Endothelial cell of umbilical vein (primary cell): ENCODE data around the gene CCDC14. TPM values are rescaled to one million over a fixed set of nuclear protein-coding genes. Genes with fewer than 3 reads are reported as not detected.

Experiments used
- BruUV-seq: library from RNA; stranded (reverse); fragments of 400-500 nt; replicated peaks from 2 replicates; lab custom pipeline; 2021; lab: Mats Ljungman, UMichigan
- CTCF ChIA-PET: fragments of 300-600, 350-600 bp; sonication (Branson Sonifier 250); formaldehyde crosslinking; loops from one replicate; lab custom pipeline; 2021; ENCODE audit warnings: antibody characterized with exemption, inconsistent platforms; lab: Charles Lee
- POLR2A ChIA-PET: fragments of 300-600, 350-600 bp; sonication (Branson Sonifier 250); formaldehyde crosslinking; loops from one replicate; lab custom pipeline; 2021; ENCODE audit warnings: antibody characterized with exemption, inconsistent platforms; lab: Charles Lee
- DNase-seq: peaks from one replicate; pipeline ENCODE4 v3.0.0-alpha.2; 2011; ENCODE audit warnings: low read depth, low spot score
- FAIRE-seq: peaks from 2 replicates; lab custom pipeline; 2011; peaks lifted over from hg19 to GRCh38; lab: Jason Lieb, UNC
- H2AFZ ChIP-seq: 2 replicates; pipeline ENCODE4 v1.6.0; 2012; ENCODE audit warnings: low read depth, low read length, control low read depth, inconsistent platforms
- H3K27ac ChIP-seq: 2 replicates; pipeline ENCODE4 v1.5.1; 2011; ENCODE audit warnings: low read depth, mild to moderate bottlenecking, control low read depth, low read length, moderate library complexity; ENCODE audit not compliant: insufficient read depth
- H3K27me3 ChIP-seq, 2 experiments: 2 replicates each; pipeline versions ENCODE4 v1.6.0 to v1.6.1; 2011; ENCODE audit warnings: low read length in 2 of 2, mixed read lengths in 1 of 2; ENCODE audit not compliant: control insufficient read depth in 2 of 2, insufficient read depth in 2 of 2
- H3K36me3 ChIP-seq, 2 experiments: 2 replicates in 1 of 2; 3 replicates in 1 of 2; pipeline ENCODE4 v1.5.1; 2011; ENCODE audit warnings: low read length in 2 of 2, mild to moderate bottlenecking in 1 of 2, moderate library complexity in 1 of 2; ENCODE audit not compliant: control insufficient read depth in 2 of 2, insufficient read depth in 2 of 2; ENCODE audit errors: extremely low read depth in 1 of 2
- H3K4me1 ChIP-seq: 3 replicates; pipeline ENCODE4 v1.5.1; 2011; ENCODE audit warnings: mild to moderate bottlenecking, low read length; ENCODE audit not compliant: control insufficient read depth, insufficient read depth; ENCODE audit errors: extremely low read depth
- H3K4me2 ChIP-seq: 2 replicates; pipeline ENCODE4 v1.6.1; 2011; ENCODE audit warnings: low read length, control low read depth, mixed read lengths; ENCODE audit not compliant: insufficient read depth
- H3K4me3 ChIP-seq, 3 experiments: fragments of 200-600 bp in 1 of 3; sonication (generic), shearing (Covaris generic) in 1 of 3; replicated peaks in 1 of 3; 2 replicates each; pipeline ENCODE4 v1.5.1; 2011 to 2016; ENCODE audit warnings: control low read depth in 3 of 3, low read length in 3 of 3, mild to moderate bottlenecking in 2 of 3, inconsistent platforms in 1 of 3, low read depth in 1 of 3, moderate library complexity in 1 of 3; ENCODE audit not compliant: insufficient read depth in 1 of 3
- H3K79me2 ChIP-seq: 2 replicates; pipeline ENCODE4 v1.6.0; 2012; ENCODE audit warnings: low read length, inconsistent platforms; ENCODE audit not compliant: control insufficient read depth, insufficient read depth
- H3K9ac ChIP-seq: replicated peaks from 2 replicates; pipeline ENCODE3; 2011; ENCODE audit warnings: low read length, control low read depth; ENCODE audit not compliant: insufficient read depth; ENCODE audit errors: extremely low read depth
- H3K9me1 ChIP-seq: replicated peaks from 3 replicates; pipeline ENCODE4 v1.6.0; 2011; ENCODE audit warnings: mild to moderate bottlenecking, low read length; ENCODE audit not compliant: control insufficient read depth, insufficient read depth; ENCODE audit errors: extremely low read depth
- H3K9me3 ChIP-seq: replicated peaks from 2 replicates; pipeline ENCODE4 v1.5.1; 2012; ENCODE audit warnings: low read length, inconsistent platforms; ENCODE audit not compliant: control insufficient read depth, insufficient read depth
- H4K20me1 ChIP-seq: replicated peaks from 2 replicates; pipeline ENCODE3; 2011; ENCODE audit warnings: mild to moderate bottlenecking, low read length; ENCODE audit not compliant: control insufficient read depth, insufficient read depth; ENCODE audit errors: extremely low read depth
- EZH2 ChIP-seq: IDR thresholded peaks from 2 replicates; pipeline ENCODE4 v1.6.1; 2012; ENCODE audit warnings: borderline replicate concordance, low read depth, mild to moderate bottlenecking, moderate library complexity, low read length, inconsistent platforms; ENCODE audit not compliant: severe bottlenecking
- FOS ChIP-seq: IDR thresholded peaks from 2 replicates; pipeline ENCODE4 v1.6.1; 2011; ENCODE audit warnings: mild to moderate bottlenecking, low read length, moderate library complexity, borderline replicate concordance; ENCODE audit not compliant: insufficient read depth
- GATA2 ChIP-seq: IDR thresholded peaks from 2 replicates; pipeline ENCODE4 v1.7.0; 2011; ENCODE audit warnings: low read depth, mild to moderate bottlenecking, moderate library complexity, mixed read lengths, low read length; ENCODE audit not compliant: insufficient read length, insufficient read depth
- JUN ChIP-seq: IDR thresholded peaks from 2 replicates; pipeline ENCODE4 v1.6.1; 2011; ENCODE audit warnings: borderline replicate concordance, low read depth; ENCODE audit not compliant: insufficient read length, insufficient read depth
- MYC ChIP-seq: IDR thresholded peaks from one replicate; pipeline ENCODE4 v1.6.1; 2011; ENCODE audit warnings: mild to moderate bottlenecking, low read depth, low read length
- POLR2A ChIP-seq: IDR thresholded peaks from 2 replicates; pipeline ENCODE4 v1.6.1; 2012; ENCODE audit warnings: low read depth, mild to moderate bottlenecking, control low read depth, low read length
- POLR2AphosphoS5 ChIP-seq: IDR thresholded peaks from 2 replicates; pipeline ENCODE4 v1.6.1; 2012; ENCODE audit warnings: low read depth, mild to moderate bottlenecking, control low read depth, low read length, moderate library complexity; ENCODE audit not compliant: insufficient read depth
- dilution Hi-C: fragments of 300-500 bp; cut with MboI; formaldehyde crosslinking; loops from one replicate; pipeline ENCODE4 v1.15.0; 2019; ENCODE audit warnings: low sequenced_read_pairs; ENCODE audit not compliant: extremely low pct_ligation_motif_present
- intact Hi-C: fragments of 100-400 bp; cut with micrococcal nuclease; formaldehyde crosslinking; loops from one replicate; pipeline ENCODE4 v1.10.0; 2022
- polyA plus RNA-seq, 4 experiments: library from polyadenylated mRNA; depleted of rRNA in 3 of 4; stranded (reverse) in 3 of 4; unstranded in 1 of 4; fragments of >200 nt; gene quantifications; 2 replicates each; pipeline versions ENCODE4 v1.2.1 to v1.2.3, GENCODE V29; 2011 to 2012; ENCODE audit warnings: missing spikeins in 1 of 4
- total RNA-seq: library from RNA; stranded (reverse); gene quantifications from 2 replicates; pipeline ENCODE4 v1.2.3, GENCODE V29; 2021
- TF ChIP-seq, protein P1 (sequence below), 2 donors: IDR thresholded peaks; 1 replicate in 1 of 2; 2 replicates in 1 of 2; pipeline ENCODE4 v1.5.1; 2011; ENCODE audit warnings: low read length in 2 of 2, mild to moderate bottlenecking in 2 of 2, moderate library complexity in 2 of 2, control low read depth in 1 of 2, inconsistent platforms in 1 of 2, low read depth in 1 of 2; ENCODE audit not compliant: insufficient read depth in 1 of 2; ENCODE audit errors: extremely low read depth in 1 of 2
- TF ChIP-seq, protein P2 (sequence below): IDR thresholded peaks from 2 replicates; pipeline ENCODE4 v1.6.1; 2011; ENCODE audit not compliant: insufficient read depth, insufficient read length

CCDC14 gene
- total and polyA plus RNA-seq, 2 donors (not counting 3 experiments of a cell fraction or from before 2014, with no cell fraction given), result 47.5 to 55.3 TPM

DNA sequence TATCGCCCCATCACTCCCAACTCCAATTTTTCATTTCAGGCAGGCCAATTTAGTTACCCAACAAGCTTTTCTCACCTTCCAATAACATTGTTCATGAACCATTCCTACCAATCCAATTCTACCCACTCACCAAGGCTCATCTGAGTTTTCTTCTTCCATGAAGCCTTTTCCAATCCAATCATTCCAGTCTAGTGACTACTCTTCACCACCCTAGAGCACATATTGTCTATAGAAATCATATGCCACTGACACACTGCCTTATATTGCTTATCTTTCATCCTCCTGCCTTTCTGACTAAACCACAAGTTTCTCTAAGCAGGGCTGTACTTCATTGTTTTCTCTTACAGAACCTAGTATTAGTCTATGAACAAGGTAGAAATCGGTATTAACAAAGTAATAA lies 11.4 kb downstream of the CCDC14 start:
- no peak for TF ChIP-seq EZH2
- no peak for TF ChIP-seq FOS
- TF ChIP-seq GATA2, result no peak
- no peak for TF ChIP-seq JUN
- no peak for TF ChIP-seq MYC
- TF ChIP-seq, protein P1, sequence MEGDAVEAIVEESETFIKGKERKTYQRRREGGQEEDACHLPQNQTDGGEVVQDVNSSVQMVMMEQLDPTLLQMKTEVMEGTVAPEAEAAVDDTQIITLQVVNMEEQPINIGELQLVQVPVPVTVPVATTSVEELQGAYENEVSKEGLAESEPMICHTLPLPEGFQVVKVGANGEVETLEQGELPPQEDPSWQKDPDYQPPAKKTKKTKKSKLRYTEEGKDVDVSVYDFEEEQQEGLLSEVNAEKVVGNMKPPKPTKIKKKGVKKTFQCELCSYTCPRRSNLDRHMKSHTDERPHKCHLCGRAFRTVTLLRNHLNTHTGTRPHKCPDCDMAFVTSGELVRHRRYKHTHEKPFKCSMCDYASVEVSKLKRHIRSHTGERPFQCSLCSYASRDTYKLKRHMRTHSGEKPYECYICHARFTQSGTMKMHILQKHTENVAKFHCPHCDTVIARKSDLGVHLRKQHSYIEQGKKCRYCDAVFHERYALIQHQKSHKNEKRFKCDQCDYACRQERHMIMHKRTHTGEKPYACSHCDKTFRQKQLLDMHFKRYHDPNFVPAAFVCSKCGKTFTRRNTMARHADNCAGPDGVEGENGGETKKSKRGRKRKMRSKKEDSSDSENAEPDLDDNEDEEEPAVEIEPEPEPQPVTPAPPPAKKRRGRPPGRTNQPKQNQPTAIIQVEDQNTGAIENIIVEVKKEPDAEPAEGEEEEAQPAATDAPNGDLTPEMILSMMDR (IDR thresholded peaks at IDR 0.05; ENCODE audit: extremely low read depth in 1 of 2, insufficient read depth in 1 of 2, low read depth in 1 of 2, low read length in 2 of 2), result no peak
- TF ChIP-seq POLR2AphosphoS5, result no peak
- TF ChIP-seq POLR2A, result no peak
- TF ChIP-seq, protein P2, sequence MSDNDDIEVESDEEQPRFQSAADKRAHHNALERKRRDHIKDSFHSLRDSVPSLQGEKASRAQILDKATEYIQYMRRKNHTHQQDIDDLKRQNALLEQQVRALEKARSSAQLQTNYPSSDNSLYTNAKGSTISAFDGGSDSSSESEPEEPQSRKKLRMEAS, result no peak
- Histone ChIP-seq H3K79me2 (no peaks in the 10 kb centered on the region), H3K27ac (no peak overlapping the region), H2AFZ (no peak overlapping the region), H3K4me2 (no peak overlapping the region), H4K20me1 (no peaks in the 10 kb centered on the region), H3K9me3 (no peaks in the 10 kb centered on the region), H3K4me3 (no peak overlapping the region), H3K4me1 (no peaks in the 10 kb centered on the region), H3K9me1 (no peaks in the 10 kb centered on the region), H3K27me3 (no peaks in the 10 kb centered on the region), H3K9ac (no peak overlapping the region), H3K36me3 (peaks cover 7 to 14% of the 10 kb centered on the region in 2 experiments)
- no peak for DNase-seq
- no TSS peak for BruUV-seq
- ChIA-PET CTCF (no interaction called here), POLR2A (no interaction called here)
- FAIRE-seq, result no peak
- dilution Hi-C loops (no loop called here), intact Hi-C loops (no loop called here)
